HG03520 (cell line): ENCODE data around the gene TMEM273.

Source experiments
- ATAC-seq: cut with Tn5 transposase; IDR thresholded peaks from one replicate; pipeline ENCODE4 v1.9.1; 2021; ENCODE audit warnings: mild to moderate bottlenecking, moderate library complexity; ENCODE audit not compliant: unreplicated experiment

The TMEM273 gene

GRCh38 chr10:49177391-49178355 is 10.5 kb downstream of the TMEM273 start:
- peak; percentile 83 for ATAC-seq

GRCh38 chr10:49176310-49177268 is 11.6 kb downstream of the TMEM273 start:
- ATAC-seq: no peak

DNA sequence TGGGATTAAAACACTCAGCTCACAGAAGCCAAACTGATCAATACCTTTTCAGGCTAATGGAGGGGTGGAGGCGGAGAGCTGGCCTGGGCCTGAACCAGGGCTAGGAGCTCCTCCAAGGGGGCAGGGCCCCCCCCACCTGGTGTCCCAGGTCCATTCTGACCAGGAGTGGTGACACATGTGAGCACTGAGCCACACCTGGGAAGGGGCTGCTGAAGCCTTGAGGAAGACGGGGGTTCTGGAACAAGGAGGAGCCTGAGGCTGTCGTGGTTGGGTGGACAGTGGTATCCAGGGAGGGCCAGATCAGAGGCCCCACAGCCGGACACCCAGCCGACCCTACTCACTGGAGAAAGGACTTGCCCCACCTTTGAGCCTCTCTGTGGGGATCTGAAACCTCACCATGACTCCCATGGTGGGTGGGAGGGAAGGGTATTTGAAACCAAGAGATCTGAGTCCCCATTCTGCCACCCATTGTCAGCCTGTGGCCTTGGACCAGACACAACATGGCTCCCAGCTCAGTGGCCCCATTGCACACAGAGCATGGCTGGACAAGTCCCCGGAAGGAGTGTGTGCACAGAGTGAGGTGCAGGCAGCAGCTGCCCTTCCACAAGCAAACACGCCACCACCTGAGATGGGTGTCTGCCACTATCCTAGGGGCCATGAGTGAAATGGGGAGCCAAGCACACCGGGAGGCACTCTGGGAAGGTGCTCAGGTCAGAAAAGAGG is 12.4 kb downstream of the TMEM273 start:
- ATAC-seq: no peak

- ATAC-seq: no peak
These were observed 13.2 kb downstream of the TMEM273 start for GRCh38 chr10:49174926-49175500.

DNA sequence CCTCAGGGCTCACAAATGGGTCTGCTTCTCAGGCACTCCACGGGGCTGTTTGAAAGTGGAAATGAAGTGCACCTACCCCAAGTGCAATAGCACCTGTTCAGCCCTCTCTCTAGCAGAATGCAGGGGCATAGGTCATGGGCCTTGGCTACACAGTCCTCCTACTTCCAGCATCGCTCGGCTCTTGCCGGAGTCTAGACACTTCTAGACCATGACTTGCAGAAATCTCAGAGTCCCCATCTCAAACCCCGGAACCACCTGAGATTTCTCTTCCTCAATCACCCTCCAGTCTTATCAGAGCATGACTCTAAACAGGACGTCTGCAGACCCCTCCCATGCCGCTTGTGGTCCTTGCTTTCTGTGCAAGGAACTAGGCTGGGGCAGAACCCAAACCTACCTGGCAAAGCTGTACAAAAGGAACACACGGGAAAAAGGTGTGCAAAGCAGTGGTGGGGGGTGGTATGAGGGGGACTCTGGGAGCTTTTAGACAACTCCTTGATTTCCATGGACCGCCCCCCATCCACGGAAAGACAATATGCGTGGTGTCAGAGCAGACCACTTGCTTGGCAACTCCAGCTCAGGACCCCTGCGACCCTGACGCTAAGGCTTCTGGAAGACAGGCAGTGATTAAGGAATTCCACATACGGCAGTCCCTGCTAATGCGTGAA is 13.8 kb downstream of the TMEM273 start:
- no peak for ATAC-seq

DNA sequence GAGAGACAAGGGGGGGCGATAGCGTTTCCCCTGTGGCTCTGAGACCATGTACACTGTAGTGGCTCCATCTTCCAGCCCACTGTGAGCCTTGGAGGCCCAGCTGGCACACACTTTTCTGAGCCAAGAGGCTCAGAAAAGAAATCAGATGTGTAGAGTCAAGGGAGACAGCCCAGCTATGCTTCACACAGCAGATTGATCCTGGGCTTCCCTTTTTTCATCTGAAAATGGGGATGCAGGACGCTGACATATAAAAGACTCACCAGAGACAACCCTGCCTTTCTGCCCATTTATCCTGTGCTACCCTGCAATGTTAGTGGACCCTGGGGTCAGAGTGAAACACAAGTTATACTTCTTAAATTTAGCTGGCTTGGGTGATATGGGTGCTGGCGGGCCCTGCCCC is 14.3 kb downstream of the TMEM273 start:
- ATAC-seq: no peak

- no peak for ATAC-seq
These were observed 14.9 kb downstream of the TMEM273 start for GRCh38 chr10:49173201-49173772.

DNA sequence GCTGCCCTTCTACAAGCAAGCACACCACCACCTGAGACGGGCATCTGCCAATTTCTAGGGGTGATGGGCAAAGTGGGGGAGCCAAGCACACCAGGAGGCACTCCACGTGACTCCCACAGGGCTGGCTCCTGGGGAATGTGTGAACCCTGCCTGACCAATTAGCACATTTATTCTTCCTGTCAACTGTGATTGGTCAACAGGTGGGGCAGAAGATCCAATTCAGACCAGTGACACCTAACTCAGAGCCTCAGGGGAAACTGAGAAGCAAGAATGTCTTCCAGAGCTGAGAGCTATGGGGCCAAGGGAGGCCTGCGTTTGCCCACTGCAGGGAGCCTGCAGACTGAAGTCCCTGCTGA is 15.4 kb downstream of the TMEM273 start:
- ATAC-seq: no peak

DNA sequence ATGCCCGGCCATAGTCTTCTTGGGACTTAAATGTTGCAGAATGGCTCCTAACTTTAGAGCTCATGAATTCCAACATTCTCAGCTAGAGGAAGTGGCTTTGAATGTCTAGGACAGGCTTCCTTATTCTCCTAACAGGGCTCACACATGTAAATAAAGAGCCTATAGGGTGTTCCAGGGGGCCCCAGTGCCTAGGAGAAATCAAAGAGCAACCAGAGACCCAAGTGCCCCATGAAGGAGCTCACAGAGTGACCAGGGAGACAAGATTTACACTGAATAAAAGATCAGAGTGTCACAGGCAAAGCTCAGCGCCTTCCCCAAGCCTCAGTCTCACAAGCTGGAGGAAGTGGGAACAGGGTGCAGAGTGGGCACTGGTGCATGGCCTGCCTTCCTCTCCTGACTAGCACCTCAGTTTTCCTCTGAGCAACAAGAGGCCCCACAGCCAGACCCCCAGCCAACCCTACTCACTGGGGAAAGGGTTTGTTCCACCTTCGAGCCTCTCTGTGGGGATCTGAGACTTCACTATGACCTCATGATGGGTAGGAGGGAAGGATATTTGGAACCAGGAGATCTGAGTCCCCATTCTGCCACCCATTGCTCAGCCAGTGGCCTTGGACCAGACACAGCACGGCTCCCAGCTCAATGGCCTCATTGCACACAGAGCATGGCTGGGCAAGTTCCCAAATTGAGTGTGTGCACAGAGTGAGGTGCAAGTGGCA is 16.0 kb downstream of the TMEM273 start:
- no peak for ATAC-seq

- no peak for ATAC-seq
These were observed 16.7 kb downstream of the TMEM273 start for GRCh38 chr10:49171326-49172060.

GRCh38 chr10:49170632-49171325 is 17.4 kb downstream of the TMEM273 start:
- ATAC-seq: no peak

GRCh38 chr10:49169776-49170175 is 18.4 kb downstream of the TMEM273 start:
- no peak for ATAC-seq

DNA sequence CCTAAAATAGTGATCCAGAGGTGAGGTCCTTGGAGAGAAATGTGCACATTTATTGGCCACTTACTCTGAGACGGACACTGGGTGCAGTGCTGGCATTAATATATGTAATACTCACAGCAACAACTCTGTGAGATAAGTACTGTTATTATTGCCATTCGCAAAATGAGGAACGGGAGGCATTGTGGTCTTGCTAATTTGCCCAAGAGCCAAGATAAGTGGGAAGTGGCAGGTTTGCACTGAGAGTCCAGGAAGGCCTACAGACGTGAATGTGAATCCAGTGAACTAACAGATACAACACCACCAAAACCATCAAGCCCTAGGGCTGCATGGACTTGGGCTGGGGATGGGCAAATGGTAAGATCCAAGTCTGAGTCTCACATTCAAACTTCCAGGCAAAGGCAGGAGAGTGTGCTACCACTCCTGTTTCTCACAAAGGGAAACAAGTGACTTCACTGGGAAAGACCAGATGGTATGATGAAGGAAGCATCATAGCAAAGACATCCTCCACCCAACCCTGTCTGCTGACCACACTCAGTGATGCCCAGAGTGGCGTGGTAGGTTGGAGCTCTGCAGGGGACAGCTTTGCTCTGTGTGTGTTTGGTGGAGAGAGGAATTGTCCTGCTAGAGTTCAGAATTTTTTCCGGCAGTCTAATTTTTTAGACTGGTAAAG is 19.2 kb downstream of the TMEM273 start:
- ATAC-seq: no peak

DNA sequence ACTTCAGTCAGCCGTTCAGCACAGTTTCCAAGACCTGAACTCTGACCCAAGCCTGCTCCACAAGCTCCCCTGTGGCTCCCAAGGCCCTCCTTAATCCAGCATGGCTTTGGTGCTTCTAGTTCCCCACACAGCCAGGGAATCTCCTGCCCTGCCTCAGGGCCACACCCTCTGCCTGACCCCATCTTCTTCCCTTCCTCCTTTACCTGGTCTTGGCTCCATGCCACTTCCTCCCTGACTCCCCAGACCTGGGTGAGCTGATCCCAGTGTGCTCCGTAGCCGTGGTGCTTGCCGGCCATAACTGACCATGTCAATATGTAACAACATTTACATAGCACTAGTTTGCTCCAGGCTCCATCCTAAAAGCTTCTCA is 20.0 kb downstream of the TMEM273 start:
- no peak for ATAC-seq

GRCh38 chr10:49167425-49168170 is 20.6 kb downstream of the TMEM273 start:
- no peak for ATAC-seq
